HepG2 (cell line): ENCODE measurements around the gene KCNH1. TPM values are rescaled to one million over a fixed set of nuclear protein-coding genes. Genes with fewer than 3 reads are reported as not detected.

Experiments
- ATAC-seq: fragments of 200-7000 bp; cut with Tn5 transposase; 3 replicates; pipeline ENCODE4 v1.9.1; 2020; ENCODE audit warnings: mild to moderate bottlenecking, moderate library complexity
- BruUV-seq: library from RNA; stranded (reverse); fragments of 400-500 nt; replicated peaks from 2 replicates; lab custom pipeline; 2021; lab: Mats Ljungman, UMichigan
- CTCF ChIA-PET: fragments of 300-600 bp; formaldehyde crosslinking; extraction: SDS; loops from one replicate; lab custom pipeline; 2021; ENCODE audit warnings: low total read pairs, inconsistent platforms, low intra/inter-chr PET ratio; lab: Yijun Ruan, JAX
- POLR2A ChIA-PET: fragments of 350-600 bp; sonication (Branson Sonifier 250); formaldehyde crosslinking; loops from one replicate; lab custom pipeline; 2020; ENCODE audit warnings: antibody characterized with exemption, inconsistent platforms; lab: Yijun Ruan, JAX
- DNase-seq: peaks from one replicate; pipeline ENCODE4 v3.0.0-alpha.2; 2015; ENCODE audit warnings: low spot score
- FAIRE-seq: peaks from 3 replicates; lab custom pipeline; 2011; peaks lifted over from hg19 to GRCh38; lab: Jason Lieb, UNC
- H2AFZ ChIP-seq: one replicate; pipeline ENCODE4 v1.6.1; 2011; ENCODE audit warnings: low read length, inconsistent platforms
- H3K27ac ChIP-seq: fragments of 300-600 bp; 3 replicates; pipeline ENCODE4 v1.8.0; 2011; ENCODE audit warnings: mixed run types, mild to moderate bottlenecking, mixed read lengths, low read length, inconsistent platforms; ENCODE audit not compliant: insufficient read depth; ENCODE audit errors: extremely low read length
- H3K27me3 ChIP-seq, 2 experiments: fragments of 200-600 bp in 1 of 2; 2 replicates in 1 of 2; 3 replicates in 1 of 2; pipeline versions ENCODE4 v1.6.0 to v1.8.0; 2011; ENCODE audit warnings: low read length in 2 of 2, mild to moderate bottlenecking in 2 of 2, moderate library complexity in 2 of 2, inconsistent platforms in 1 of 2; ENCODE audit not compliant: insufficient read depth in 2 of 2, control insufficient read depth in 1 of 2
- H3K36me3 ChIP-seq, 2 experiments: fragments of 200-600 bp in 1 of 2; replicated peaks in 1 of 2; 2 replicates in 1 of 2; 3 replicates in 1 of 2; pipeline versions ENCODE4 v1.5.1 to v1.8.0; 2011; ENCODE audit warnings: low read length in 2 of 2, inconsistent platforms in 1 of 2; ENCODE audit not compliant: insufficient read depth in 2 of 2, control insufficient read depth in 1 of 2
- H3K4me1 ChIP-seq: 2 replicates; pipeline ENCODE4 v1.5.1; 2012; ENCODE audit warnings: low read length, inconsistent platforms; ENCODE audit not compliant: insufficient read depth
- H3K4me2 ChIP-seq: 2 replicates; pipeline ENCODE4 v1.6.0; 2011; ENCODE audit warnings: low read depth, low read length, inconsistent platforms
- H3K4me3 ChIP-seq, 3 experiments: fragments of 200-600 bp in 1 of 3; sonication (generic), shearing (Covaris generic) in 1 of 3; replicated peaks in 1 of 3; 2 replicates each; pipeline ENCODE4 v1.5.1; 2011 to 2016; ENCODE audit warnings: low read length in 3 of 3, inconsistent platforms in 2 of 3, low read depth in 2 of 3, mild to moderate bottlenecking in 2 of 3, control low read depth in 1 of 3, mixed read lengths in 1 of 3; ENCODE audit not compliant: insufficient read depth in 1 of 3
- H3K79me2 ChIP-seq: one replicate; pipeline ENCODE4 v1.6.1; 2011; ENCODE audit warnings: low read length, inconsistent platforms; ENCODE audit not compliant: insufficient read depth
- H3K9ac ChIP-seq: 2 replicates; pipeline ENCODE4 v1.6.0; 2011; ENCODE audit warnings: mild to moderate bottlenecking, low read depth, low read length, inconsistent platforms; ENCODE audit not compliant: insufficient read depth
- H3K9me3 ChIP-seq: 2 replicates; pipeline ENCODE4 v1.5.1; 2012; ENCODE audit warnings: mild to moderate bottlenecking, low read length
- H4K20me1 ChIP-seq: 2 replicates; pipeline ENCODE4 v1.6.0; 2011; ENCODE audit warnings: inconsistent platforms, mild to moderate bottlenecking, low read length, moderate library complexity; ENCODE audit not compliant: insufficient read depth
- AGO2 ChIP-seq: fragments of 200-400 bp; formaldehyde crosslinking; optimal IDR thresholded peaks from 2 replicates; pipeline ENCODE3; 2017; ENCODE audit warnings: mild to moderate bottlenecking, low read depth, low read length, moderate library complexity
- DPF2 ChIP-seq: sonication (generic); formaldehyde crosslinking; IDR thresholded peaks from 2 replicates; pipeline ENCODE4 v1.4.0; 2020; ENCODE audit warnings: mild to moderate bottlenecking, low read depth, missing genetic modification reagents, borderline replicate concordance
- FOXA1 ChIP-seq, 2 experiments: fragments of 450-650 bp in 1 of 2; sonication (generic) in 1 of 2; formaldehyde crosslinking in 1 of 2; IDR thresholded peaks; 2 replicates each; pipeline versions ENCODE4 v1.4.0 to v1.6.1; 2016 to 2020; ENCODE audit warnings: missing genetic modification reagents in 1 of 2
- FOXM1 ChIP-seq: sonication (generic); formaldehyde crosslinking; IDR thresholded peaks from 2 replicates; pipeline ENCODE4 v1.5.0; 2020; ENCODE audit warnings: missing genetic modification reagents
- HDAC6 ChIP-seq: fragments of 200-600 bp; sonication (generic); IDR thresholded peaks from 2 replicates; pipeline ENCODE4 v1.7.0; 2017; ENCODE audit warnings: mild to moderate bottlenecking, antibody characterized with exemption, low read length, low read depth
- HNF1B ChIP-seq: sonication (generic); formaldehyde crosslinking; IDR thresholded peaks from 2 replicates; pipeline ENCODE4 v1.5.1; 2020; ENCODE audit warnings: mild to moderate bottlenecking, moderate library complexity, missing genetic modification reagents
- SMAD1 ChIP-seq: sonication (generic); formaldehyde crosslinking; IDR thresholded peaks from 2 replicates; pipeline ENCODE4 v1.4.0; 2020; ENCODE audit warnings: missing genetic modification reagents, low read depth, mild to moderate bottlenecking, borderline replicate concordance
- ZBTB21 ChIP-seq: sonication (generic); formaldehyde crosslinking; IDR thresholded peaks from 2 replicates; pipeline ENCODE4 v1.4.0; 2020; ENCODE audit warnings: missing genetic modification reagents
- ZBTB42 ChIP-seq: sonication (generic); formaldehyde crosslinking; IDR thresholded peaks from 2 replicates; pipeline ENCODE4 v1.5.0; 2020; ENCODE audit warnings: mild to moderate bottlenecking, missing genetic modification reagents
- ZNF143 ChIP-seq: sonication (generic); formaldehyde crosslinking; IDR thresholded peaks from 2 replicates; pipeline ENCODE4 v1.4.0; 2020; ENCODE audit warnings: missing genetic modification reagents
- WGBS: methylation state at CpG from one replicate; pipeline ENCODE4 v1.1.6; 2017; ENCODE audit warnings: low lambda C conversion rate; 5-methylcytosine and 5-hydroxymethylcytosine counted together
- in situ Hi-C: cut with HindIII; loops from 2 replicates; pipeline ENCODE4 v1.10.0; 2017; ENCODE audit warnings: low pct_unique_long_range_greater_than_20kb; ENCODE audit not compliant: extremely low pct_ligation_motif_present
- intact Hi-C: fragments of 100-400 bp; cut with micrococcal nuclease; formaldehyde crosslinking; loops from one replicate; pipeline ENCODE4 v1.10.0; 2022; ENCODE audit not compliant: unreplicated experiment
- polyA plus RNA-seq, 8 experiments: library from polyadenylated mRNA; depleted of rRNA in 3 of 8; stranded (reverse) in 7 of 8; unstranded in 1 of 8; fragments of >200 nt; fragmentation: Illumina TruSeq in 4 of 8; extraction: Trizol in 4 of 8; gene quantifications; 2 replicates each; pipeline versions ENCODE4 v1.2.1 to v1.2.3, GENCODE V29; 2011 to 2016; ENCODE audit warnings: low read depth in 4 of 8, missing spikeins in 1 of 8, mixed read lengths in 1 of 8; ENCODE audit not compliant: insufficient read depth in 1 of 8
- total RNA-seq, 5 experiments: library from RNA; depleted of rRNA; stranded (reverse); fragments of >200 nt; fragmentation: Illumina TruSeq; extraction: Trizol; gene quantifications; 2 replicates each; pipeline ENCODE4 v1.2.3, GENCODE V29; 2016; ENCODE audit warnings: low read depth in 1 of 5

Gene KCNH1
- total and polyA plus RNA-seq, 2 of the 13 experiments (the other 11 are each of a cell fraction or from before 2014, with no cell fraction given): not detected

DNA sequence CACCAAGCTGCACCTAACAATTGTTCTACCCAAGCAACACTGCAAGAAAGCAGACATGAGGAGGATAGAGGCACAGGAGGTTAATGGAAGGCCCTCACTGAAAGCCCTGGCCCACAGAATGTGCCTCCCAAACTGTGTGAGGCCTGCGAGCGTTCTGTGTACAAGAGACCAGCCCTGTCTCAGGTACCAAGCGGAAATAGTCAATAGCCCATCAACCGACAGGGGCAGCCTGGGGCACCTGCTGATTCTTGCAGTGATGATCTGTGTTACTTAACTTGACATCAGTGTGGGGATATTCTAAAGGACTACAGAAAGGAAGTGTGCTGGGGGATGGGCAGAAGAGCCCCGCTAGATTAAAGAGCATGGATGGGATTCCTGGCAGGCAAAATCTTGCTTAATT is 392.4 kb downstream of the KCNH1 start:
- no peaks in the 10 kb centered on the region for H4K20me1 ChIP-seq
- POLR2A ChIA-PET: no interaction called here
- in situ Hi-C loops (no loop called here), intact Hi-C loops (no loop called here)
- H3K4me1 ChIP-seq: no peaks in the 10 kb centered on the region
- CTCF ChIA-PET: no interaction called here
- 62% methylated on average over 5 of the region's 5 CpGs for WGBS
- DNase-seq: no peak
- no peak overlapping the region for H3K4me2 ChIP-seq
- no peak overlapping the region for H3K27ac ChIP-seq
- TF ChIP-seq ZBTB21 (CRISPR knock-in tag): no peak
- no peak for TF ChIP-seq AGO2
- no peak for TF ChIP-seq FOXM1
- TF ChIP-seq DPF2: no peak
- no peak for TF ChIP-seq FOXA1 (IDR thresholded peaks at IDR 0.05)
- TF ChIP-seq FOXA1 (CRISPR knock-in tag; IDR thresholded peaks at IDR 0.05): no peak
- TF ChIP-seq HDAC6: no peak
- TF ChIP-seq ZNF143 (CRISPR knock-in tag): no peak
- no peak for TF ChIP-seq ZBTB42 (CRISPR knock-in tag)
- TF ChIP-seq HNF1B: no peak
- no peak for TF ChIP-seq SMAD1
- H3K9ac ChIP-seq: no peak overlapping the region
- no peak overlapping the region for H3K4me3 ChIP-seq
- no TSS peak for BruUV-seq
- no peak overlapping the region for H2AFZ ChIP-seq
- FAIRE-seq: no peak
- no peak for ATAC-seq
- H3K79me2 ChIP-seq: no peaks in the 10 kb centered on the region
- H3K27me3 ChIP-seq: no peaks in the 10 kb centered on the region
- no peaks in the 10 kb centered on the region for H3K36me3 ChIP-seq
- no peaks in the 10 kb centered on the region for H3K9me3 ChIP-seq
